IPS DF 6.9 (cell line): ENCODE data around the gene RAB32.

Experiments
- DNase-seq: peaks from one replicate; pipeline ENCODE4 v3.0.0-alpha.2; 2013; ENCODE audit warnings: low read depth, low spot score
- H3K27ac ChIP-seq: one replicate; pipeline ENCODE4 v1.5.1; 2013; ENCODE audit warnings: low read length, control low read depth
- H3K27me3 ChIP-seq: 2 replicates; pipeline ENCODE4 v1.6.1; 2013; ENCODE audit warnings: mild to moderate bottlenecking, low read length; ENCODE audit not compliant: control insufficient read depth, insufficient read depth
- H3K36me3 ChIP-seq: 2 replicates; pipeline ENCODE4 v1.6.1; 2013; ENCODE audit warnings: low read length; ENCODE audit not compliant: control insufficient read depth, insufficient read depth
- H3K4me1 ChIP-seq: 2 replicates; pipeline ENCODE4 v1.6.1; 2013; ENCODE audit warnings: low read length; ENCODE audit not compliant: control insufficient read depth, insufficient read depth
- H3K4me3 ChIP-seq: 2 replicates; pipeline ENCODE4 v1.5.1; 2013; ENCODE audit warnings: mild to moderate bottlenecking, low read length
- H3K9me3 ChIP-seq: 2 replicates; pipeline ENCODE4 v1.6.1; 2013; ENCODE audit warnings: low read length, inconsistent platforms; ENCODE audit not compliant: control insufficient read depth, insufficient read depth
- WGBS: extraction: QIAGEN DNeasy Blood & Tissue Kit; methylation state at CpG from one replicate; pipeline ENCODE4 v1.1.7; 2013; ENCODE audit warnings: mixed read lengths, missing lambda C conversion rate; ENCODE audit not compliant: insufficient read length, insufficient coverage; 5-methylcytosine and 5-hydroxymethylcytosine counted together

Gene RAB32

DNA sequence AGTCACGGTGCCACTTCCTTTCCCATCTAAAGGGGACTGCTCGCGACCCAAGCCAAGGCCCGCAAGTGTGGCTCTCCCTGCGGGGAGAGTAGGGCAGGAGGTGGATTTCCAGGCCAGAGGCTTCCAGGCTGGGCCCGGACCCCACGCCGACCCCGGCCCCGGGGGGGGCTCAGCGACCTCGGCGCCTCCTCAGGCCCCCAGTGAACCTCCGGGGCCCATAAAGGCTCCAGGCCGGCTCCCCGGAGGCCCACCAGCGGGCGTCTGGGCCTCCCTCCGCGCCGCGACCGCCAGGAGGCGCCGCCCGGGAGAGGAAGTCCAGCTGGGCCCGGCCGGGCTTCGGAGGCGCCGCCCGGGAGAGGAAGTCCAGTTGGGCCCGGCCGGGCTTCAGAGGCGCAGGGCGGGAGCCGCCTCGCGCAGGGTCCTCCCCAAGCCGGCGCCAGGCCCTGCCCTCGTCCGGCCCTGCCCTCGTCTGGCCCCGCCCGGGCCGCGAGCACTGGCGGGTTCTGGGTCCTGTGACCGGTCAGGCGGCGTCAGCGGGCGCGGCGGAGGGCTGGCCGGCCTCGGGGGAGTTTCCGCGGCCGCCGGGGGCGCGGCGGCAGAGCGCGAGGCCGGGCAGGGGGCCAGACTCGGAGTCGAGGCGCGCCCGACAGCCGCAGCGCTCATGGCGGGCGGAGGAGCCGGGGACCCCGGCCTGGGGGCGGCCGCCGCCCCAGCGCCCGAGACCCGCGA lies at the start of gene RAB32:
TSS of gene RAB32 (plus strand) at position 623 of the 729 bp plus-strand sequence. CDS start at position 662, 39 bp downstream.
- Histone ChIP-seq H3K4me3 (peak within 1 kb of the TSS; percentile 86), H3K27me3 (no peaks in the 10 kb centered on the region), H3K27ac (no peak within 1 kb of the TSS), H3K9me3 (no peaks in the 10 kb centered on the region), H3K36me3 (no peaks in the 10 kb centered on the region), H3K4me1 (no peaks in the 10 kb centered on the region; the same call in 1 of the 2 replicates)
- no CpG with 5 or more reads among the region's 86 CpGs for whole genome bisulfite sequencing
- DNase-seq, result no peak

DNA sequence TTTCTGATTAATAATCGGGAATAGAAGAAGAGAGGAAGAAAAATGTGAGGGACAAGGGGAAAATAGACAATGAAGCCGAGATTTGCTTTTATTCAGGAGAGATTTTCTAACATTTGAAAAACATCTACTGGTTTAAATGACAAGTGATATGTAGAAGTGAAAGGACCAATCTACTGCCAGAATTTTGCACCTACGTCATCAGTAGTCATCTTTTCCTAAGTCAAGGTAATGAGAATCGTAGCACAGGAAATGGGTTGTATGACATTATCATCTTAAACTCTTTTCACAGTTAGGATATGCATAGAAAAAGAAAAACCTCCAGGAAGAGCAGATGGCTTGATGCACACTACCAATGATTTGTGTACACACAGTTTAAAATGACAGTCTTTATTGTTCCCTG lies 45.3 kb upstream of the RAB32 start:
- no peak overlapping the region for H3K4me3 ChIP-seq
- H3K27ac ChIP-seq, result no peak overlapping the region
- 100% methylated on average over 2 of the region's 4 CpGs for WGBS
- H3K9me3 ChIP-seq, result no peaks in the 10 kb centered on the region
- no peak for DNase-seq
- no peaks in the 10 kb centered on the region for H3K36me3 ChIP-seq
- H3K27me3 ChIP-seq, result no peaks in the 10 kb centered on the region
- no peaks in the 10 kb centered on the region for H3K4me1 ChIP-seq

DNA sequence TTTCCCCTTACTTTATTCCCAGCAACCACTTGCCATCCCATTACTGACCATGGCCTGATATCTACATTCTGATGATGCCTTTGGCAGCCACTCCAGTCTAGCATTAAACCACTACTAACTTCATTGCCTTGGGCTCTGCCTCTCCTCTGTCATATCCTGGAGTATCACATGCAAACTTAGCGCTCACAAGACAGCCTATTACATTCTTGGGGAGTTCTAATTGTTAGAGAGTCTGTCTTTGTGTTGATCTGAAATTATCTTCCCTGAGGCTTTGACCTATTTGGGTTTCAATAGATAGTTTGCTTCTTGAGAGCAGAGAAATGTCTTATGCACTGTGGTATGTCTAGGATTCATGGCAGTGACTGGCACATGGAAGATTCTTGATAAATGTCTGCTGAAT lies 40.5 kb upstream of the RAB32 start:
- Histone ChIP-seq H3K4me1 (no peaks in the 10 kb centered on the region), H3K27ac (no peak overlapping the region), H3K4me3 (no peak overlapping the region), H3K27me3 (no peaks in the 10 kb centered on the region), H3K36me3 (no peaks in the 10 kb centered on the region), H3K9me3 (no peaks in the 10 kb centered on the region)
- no peak for DNase-seq
- WGBS, result no CpG with 5 or more reads among the region's 1 CpG

DNA sequence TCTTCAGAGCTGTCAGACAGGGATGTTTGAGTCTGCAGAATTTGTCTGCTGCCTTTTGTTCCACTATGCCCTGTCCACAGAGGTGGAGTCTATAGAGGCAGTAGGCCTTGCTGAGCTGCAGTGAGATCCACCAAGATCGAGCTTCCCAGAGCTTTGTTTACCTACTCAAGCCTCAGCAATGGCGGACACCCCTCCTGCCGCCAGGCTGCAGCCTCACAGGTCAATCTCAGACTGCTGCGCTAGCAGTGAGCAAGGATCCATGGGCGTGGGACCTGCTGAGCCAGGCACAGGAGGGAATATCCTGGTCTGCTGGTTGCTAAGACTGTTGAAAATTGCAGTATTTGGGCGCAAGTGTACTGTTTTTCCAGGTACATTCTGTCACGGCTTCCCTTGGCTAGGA lies 28.4 kb upstream of the RAB32 start:
- Histone ChIP-seq H3K4me3 (no peak overlapping the region), H3K36me3 (no peaks in the 10 kb centered on the region), H3K4me1 (no peaks in the 10 kb centered on the region), H3K27ac (no peak overlapping the region), H3K27me3 (no peaks in the 10 kb centered on the region), H3K9me3 (no peaks in the 10 kb centered on the region)
- WGBS, result no CpG with 5 or more reads among the region's 7 CpGs
- no peak for DNase-seq

DNA sequence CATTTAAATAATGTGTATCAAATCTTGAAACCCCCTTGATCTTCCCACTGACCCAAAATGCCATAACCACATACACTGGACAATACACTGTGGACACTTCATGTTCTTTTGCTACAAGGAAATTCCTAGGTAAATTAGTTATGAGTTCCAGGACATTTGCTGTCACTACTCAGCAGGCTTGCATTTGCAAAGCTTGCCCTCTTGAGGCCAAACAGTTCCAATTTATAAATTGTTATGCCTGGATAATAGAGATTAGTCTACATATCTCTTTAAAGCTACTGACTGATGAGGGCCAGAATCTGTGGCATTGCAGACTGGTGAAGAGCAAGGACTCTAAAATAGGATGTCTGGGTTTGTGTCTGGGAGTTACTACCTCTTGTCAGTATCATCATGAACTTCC lies 17.4 kb upstream of the RAB32 start:
- no peak overlapping the region for H3K27ac ChIP-seq
- H3K4me3 ChIP-seq, result no peak overlapping the region
- no peaks in the 10 kb centered on the region for H3K36me3 ChIP-seq
- DNase-seq, result no peak
- no peaks in the 10 kb centered on the region for H3K4me1 ChIP-seq
- H3K9me3 ChIP-seq, result no peaks in the 10 kb centered on the region
- no peaks in the 10 kb centered on the region for H3K27me3 ChIP-seq

DNA sequence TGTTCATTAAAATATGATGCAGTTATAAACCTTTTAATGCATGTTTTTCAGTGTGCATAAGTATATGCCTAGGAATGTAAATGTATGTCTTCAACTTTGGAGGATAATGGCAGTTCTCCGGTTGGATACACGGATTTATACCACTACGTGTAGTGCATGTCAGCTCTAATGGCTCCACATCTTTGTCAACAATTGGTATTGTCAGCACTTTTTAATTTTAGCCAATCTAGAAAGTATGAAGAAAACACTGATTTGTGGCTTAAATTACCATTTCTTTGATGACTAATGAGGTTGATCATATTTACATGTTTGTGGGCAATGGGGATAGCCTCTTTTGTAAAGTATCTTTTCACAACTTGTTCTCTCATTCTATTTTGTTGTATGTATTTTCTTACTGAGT lies 10.9 kb upstream of the RAB32 start:
- DNase-seq, result no peak
- Histone ChIP-seq H3K27me3 (no peaks in the 10 kb centered on the region), H3K36me3 (no peaks in the 10 kb centered on the region), H3K4me3 (no peak overlapping the region), H3K4me1 (no peaks in the 10 kb centered on the region), H3K27ac (no peak overlapping the region), H3K9me3 (no peaks in the 10 kb centered on the region)
- WGBS, result no CpG with 5 or more reads among the region's 3 CpGs

DNA sequence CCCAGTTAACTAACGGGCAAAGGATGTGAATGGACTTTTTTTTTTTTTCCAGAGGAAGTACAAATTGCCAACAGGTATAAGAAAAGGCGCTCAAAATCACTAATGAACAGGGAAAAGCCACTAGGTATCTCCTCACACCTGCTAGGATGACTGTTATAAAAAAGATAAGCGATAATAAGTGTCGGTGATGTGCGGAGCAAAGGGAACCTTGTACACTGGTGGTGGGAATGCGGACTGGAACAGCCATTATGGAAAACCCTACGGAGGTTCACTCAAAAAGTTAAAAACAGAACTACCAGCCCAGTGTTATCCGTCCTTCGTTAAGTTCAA lies 787 bp upstream of the RAB32 start:
- no CpG with 5 or more reads among the region's 9 CpGs for WGBS
- H3K36me3 ChIP-seq, result no peaks in the 10 kb centered on the region
- DNase-seq, result no peak
- no peaks in the 10 kb centered on the region for H3K9me3 ChIP-seq
- no peaks in the 10 kb centered on the region for H3K27me3 ChIP-seq
- no peaks in the 10 kb centered on the region; the same call in 1 of the 2 replicates for H3K4me1 ChIP-seq
- H3K27ac ChIP-seq, result no peak overlapping the region
- peak overlapping the region; percentile 86; the same call in 1 of the 2 replicates for H3K4me3 ChIP-seq

DNA sequence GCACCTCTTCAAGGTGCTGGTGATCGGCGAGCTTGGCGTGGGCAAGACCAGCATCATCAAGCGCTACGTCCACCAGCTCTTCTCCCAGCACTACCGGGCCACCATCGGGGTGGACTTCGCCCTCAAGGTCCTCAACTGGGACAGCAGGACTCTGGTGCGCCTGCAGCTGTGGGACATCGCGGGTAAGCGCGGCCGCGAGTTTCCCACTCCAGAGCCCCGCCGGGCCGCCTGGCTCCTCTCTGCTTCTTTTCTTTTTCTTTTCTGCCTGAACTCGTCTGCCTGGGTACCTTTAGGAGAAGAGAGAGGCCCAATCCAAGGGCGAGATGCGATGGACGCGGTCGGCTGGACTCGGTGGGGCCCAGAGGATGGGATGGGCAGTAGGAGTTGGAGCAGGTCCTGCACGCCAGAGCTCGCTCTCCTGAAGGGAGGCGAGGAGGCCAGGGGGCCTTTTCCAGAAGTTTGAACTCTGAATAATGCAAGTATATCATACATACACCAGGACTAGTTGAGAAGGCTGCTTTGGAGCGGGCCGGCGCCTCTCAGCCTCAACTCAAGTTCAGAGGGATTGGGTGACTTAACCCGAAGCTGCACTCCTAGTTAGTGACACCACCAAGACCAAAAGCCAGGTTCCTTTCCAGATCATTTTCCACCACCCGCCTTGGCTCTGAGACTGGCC lies 445 bp downstream of the RAB32 start:
- Histone ChIP-seq H3K4me1 (no peaks in the 10 kb centered on the region; the same call in 1 of the 2 replicates), H3K27ac (no peak overlapping the region), H3K4me3 (peak overlapping the region; percentile 86), H3K27me3 (no peaks in the 10 kb centered on the region), H3K9me3 (no peaks in the 10 kb centered on the region), H3K36me3 (no peaks in the 10 kb centered on the region)
- WGBS, result no CpG with 5 or more reads among the region's 33 CpGs
- no peak for DNase-seq

DNA sequence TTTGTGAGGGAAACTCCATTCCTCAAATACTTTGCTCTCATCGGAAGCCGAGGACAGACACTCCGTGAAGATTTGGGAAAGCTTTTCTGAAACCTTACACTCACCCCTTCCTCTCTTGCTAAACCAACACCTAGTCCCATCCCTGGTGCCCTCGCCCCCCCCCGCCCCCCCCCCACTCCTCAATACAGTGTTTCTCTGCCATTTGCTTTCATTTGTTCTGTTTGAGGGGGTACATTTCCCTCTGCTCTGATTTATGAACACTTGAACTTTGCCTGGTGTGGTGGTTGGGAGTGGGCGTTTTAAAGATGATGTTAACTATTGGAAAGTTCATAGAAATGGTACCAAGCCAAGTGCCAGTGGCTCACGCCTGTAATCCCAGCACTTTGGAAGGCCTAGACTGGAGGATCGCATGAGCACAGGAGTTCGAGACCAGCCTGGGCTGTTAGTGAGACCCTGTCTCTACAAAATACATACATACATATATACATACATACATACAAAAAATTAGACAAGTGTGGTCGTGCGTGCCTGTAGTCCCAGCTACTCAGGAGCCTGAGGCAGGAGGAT lies 1.1 kb downstream of the RAB32 start:
- Histone ChIP-seq H3K27ac (no peak overlapping the region), H3K4me1 (no peaks in the 10 kb centered on the region; the same call in 1 of the 2 replicates), H3K4me3 (peak overlapping the region; percentile 86; the same call in 1 of the 2 replicates), H3K27me3 (no peaks in the 10 kb centered on the region), H3K36me3 (no peaks in the 10 kb centered on the region), H3K9me3 (no peaks in the 10 kb centered on the region)
- no peak for DNase-seq
- WGBS, result no CpG with 5 or more reads among the region's 11 CpGs

DNA sequence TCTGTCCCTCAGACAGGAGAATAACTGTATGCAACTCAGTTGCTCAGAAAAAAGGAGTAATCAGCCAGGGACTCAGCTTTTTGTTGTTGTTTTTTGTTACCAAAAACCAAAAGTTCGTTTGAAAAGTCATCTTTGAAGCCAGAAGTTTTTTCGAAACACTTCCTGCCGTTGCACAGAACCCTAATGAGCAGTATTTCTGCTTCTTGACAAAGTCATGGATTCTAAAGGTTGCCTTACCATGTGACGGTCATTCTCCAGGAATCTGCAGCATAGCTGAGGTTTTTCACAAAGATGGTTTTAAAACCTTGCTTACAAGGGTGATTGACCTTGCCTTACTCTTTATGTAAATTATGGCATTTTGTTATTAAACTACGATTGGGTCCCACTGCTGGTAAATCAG lies 1.9 kb downstream of the RAB32 start:
- Histone ChIP-seq H3K27ac (no peak overlapping the region), H3K4me3 (no peak overlapping the region), H3K9me3 (no peaks in the 10 kb centered on the region), H3K36me3 (no peaks in the 10 kb centered on the region), H3K4me1 (no peaks in the 10 kb centered on the region; the same call in 1 of the 2 replicates), H3K27me3 (no peaks in the 10 kb centered on the region)
- no peak for DNase-seq
- no CpG with 5 or more reads among the region's 5 CpGs for WGBS
